IPS-20b (cell line): Measurements from ENCODE around the gene BORCS6.

ENCODE experiments used
- H3K27ac ChIP-seq: one replicate; pipeline ENCODE4 v1.5.1; 2013; ENCODE audit warnings: low read length
- H3K27me3 ChIP-seq: 2 replicates; pipeline ENCODE4 v1.6.1; 2013; ENCODE audit warnings: mild to moderate bottlenecking, low read length, inconsistent platforms; ENCODE audit not compliant: insufficient read depth
- H3K36me3 ChIP-seq: 2 replicates; pipeline ENCODE4 v1.6.1; 2013; ENCODE audit warnings: low read depth, mild to moderate bottlenecking, inconsistent platforms, low read length, moderate library complexity; ENCODE audit not compliant: insufficient read depth
- H3K4me1 ChIP-seq: 2 replicates; pipeline ENCODE4 v1.6.1; 2013; ENCODE audit warnings: mild to moderate bottlenecking, control low read depth, inconsistent platforms, low read length, moderate library complexity; ENCODE audit not compliant: insufficient read depth
- H3K4me3 ChIP-seq: 2 replicates; pipeline ENCODE4 v1.5.1; 2013; ENCODE audit warnings: mild to moderate bottlenecking, low read length, inconsistent platforms
- H3K9ac ChIP-seq: 2 replicates; pipeline ENCODE4 v1.6.1; 2013; ENCODE audit warnings: low read depth, mild to moderate bottlenecking, inconsistent platforms, low read length, moderate library complexity
- H3K9me3 ChIP-seq: 2 replicates; pipeline ENCODE4 v1.6.1; 2013; ENCODE audit warnings: mild to moderate bottlenecking, low read depth, low read length, inconsistent platforms; ENCODE audit not compliant: insufficient read depth

Gene BORCS6

GRCh38 chr17:8189711-8190477 lies at the start of gene BORCS6:
TSS of gene BORCS6 (minus strand) at chr17:8190180. CDS start at chr17:8190140, 40 bp downstream.
- Histone ChIP-seq H3K4me1 (peaks cover 18% of the 10 kb centered on the region; the same call in 1 of the 2 replicates), H3K9ac (no peak within 1 kb of the TSS; the same call in 1 of the 2 replicates)

GRCh38 chr17:8237886-8238285 lies 47.9 kb upstream of the BORCS6 start:
- H3K36me3 ChIP-seq = peaks cover 73% of the 10 kb centered on the region
- no peak overlapping the region for H3K27ac ChIP-seq
- no peaks in the 10 kb centered on the region for H3K4me1 ChIP-seq
- H3K9ac ChIP-seq = no peak overlapping the region
- H3K4me3 ChIP-seq = no peak overlapping the region
- no peaks in the 10 kb centered on the region for H3K27me3 ChIP-seq
- H3K9me3 ChIP-seq = no peaks in the 10 kb centered on the region

More at GRCh38 chr17:8189711-8190477, at the start of gene BORCS6:
- no peak within 1 kb of the TSS for H3K27ac ChIP-seq
- peaks cover 18% of the 10 kb centered on the region for H3K27me3 ChIP-seq
- no peaks in the 10 kb centered on the region for H3K9me3 ChIP-seq
- no peaks in the 10 kb centered on the region for H3K36me3 ChIP-seq
- H3K4me3 ChIP-seq = peak within 1 kb of the TSS; percentile 80

GRCh38 chr17:8237175-8237574 lies 47.2 kb upstream of the BORCS6 start:
- H3K27me3 ChIP-seq = no peaks in the 10 kb centered on the region
- H3K4me3 ChIP-seq = no peak overlapping the region
- H3K27ac ChIP-seq = no peak overlapping the region
- peaks cover 80% of the 10 kb centered on the region for H3K36me3 ChIP-seq
- H3K9ac ChIP-seq = no peak overlapping the region
- H3K9me3 ChIP-seq = no peaks in the 10 kb centered on the region
- H3K4me1 ChIP-seq = no peaks in the 10 kb centered on the region

- H3K36me3 ChIP-seq = peaks cover 87% of the 10 kb centered on the region
- no peaks in the 10 kb centered on the region for H3K9me3 ChIP-seq
- H3K9ac ChIP-seq = no peak overlapping the region
- H3K4me1 ChIP-seq = no peaks in the 10 kb centered on the region
- no peak overlapping the region for H3K27ac ChIP-seq
- no peak overlapping the region for H3K4me3 ChIP-seq
- H3K27me3 ChIP-seq = no peaks in the 10 kb centered on the region
Observed at GRCh38 chr17:8235676-8236075, 45.7 kb upstream of the BORCS6 start.

- Histone ChIP-seq H3K4me3 (no peak overlapping the region), H3K9me3 (no peaks in the 10 kb centered on the region), H3K4me1 (no peaks in the 10 kb centered on the region), H3K27me3 (no peaks in the 10 kb centered on the region), H3K27ac (no peak overlapping the region), H3K9ac (no peak overlapping the region), H3K36me3 (peaks cover 94% of the 10 kb centered on the region)
Observed at GRCh38 chr17:8234361-8235270, 44.6 kb upstream of the BORCS6 start.

- Histone ChIP-seq H3K4me1 (no peaks in the 10 kb centered on the region), H3K9me3 (no peaks in the 10 kb centered on the region), H3K27ac (no peak overlapping the region), H3K4me3 (no peak overlapping the region), H3K9ac (no peak overlapping the region), H3K36me3 (peaks cover 96% of the 10 kb centered on the region), H3K27me3 (no peaks in the 10 kb centered on the region)
Observed at GRCh38 chr17:8231701-8232100, 41.7 kb upstream of the BORCS6 start.

- H3K9ac ChIP-seq = peak overlapping the region; percentile 61; the same call in 1 of the 2 replicates
- H3K36me3 ChIP-seq = peaks cover 53% of the 10 kb centered on the region
- peak overlapping the region; percentile 87 for H3K4me3 ChIP-seq
Observed at GRCh38 chr17:8227238-8227581, 37.2 kb upstream of the BORCS6 start.

GRCh38 chr17:8226536-8227237 lies 36.7 kb upstream of the BORCS6 start:
- H3K27ac ChIP-seq = no peak overlapping the region
- H3K27me3 ChIP-seq = no peaks in the 10 kb centered on the region
- H3K4me3 ChIP-seq = peak overlapping the region; percentile 87
- peaks cover 47% of the 10 kb centered on the region for H3K36me3 ChIP-seq
- H3K4me1 ChIP-seq = no peaks in the 10 kb centered on the region
- peak overlapping the region; percentile 73; the same call in 1 of the 2 replicates for H3K9ac ChIP-seq
- no peaks in the 10 kb centered on the region for H3K9me3 ChIP-seq

More at GRCh38 chr17:8227238-8227581, 37.2 kb upstream of the BORCS6 start:
- Histone ChIP-seq H3K27ac (no peak overlapping the region), H3K9me3 (no peaks in the 10 kb centered on the region), H3K4me1 (no peaks in the 10 kb centered on the region), H3K27me3 (no peaks in the 10 kb centered on the region)

GRCh38 chr17:8225813-8226535 lies 36.0 kb upstream of the BORCS6 start:
- Histone ChIP-seq H3K4me3 (peak overlapping the region; percentile 87), H3K36me3 (peaks cover 40% of the 10 kb centered on the region), H3K27ac (no peak overlapping the region), H3K27me3 (no peaks in the 10 kb centered on the region), H3K9me3 (no peaks in the 10 kb centered on the region), H3K9ac (peak overlapping the region; percentile 73; the same call in 1 of the 2 replicates), H3K4me1 (no peaks in the 10 kb centered on the region)

- H3K9ac ChIP-seq = no peak overlapping the region
- H3K9me3 ChIP-seq = no peaks in the 10 kb centered on the region
- peaks cover 32% of the 10 kb centered on the region for H3K36me3 ChIP-seq
- H3K4me1 ChIP-seq = no peaks in the 10 kb centered on the region
- no peak overlapping the region for H3K27ac ChIP-seq
- H3K27me3 ChIP-seq = no peaks in the 10 kb centered on the region
- H3K4me3 ChIP-seq = no peak overlapping the region
Observed at GRCh38 chr17:8224891-8225812, 35.2 kb upstream of the BORCS6 start.
